Adipocyte (in vitro differentiated cells): ENCODE data around the gene AGO3.
A peak's percentile ranks its signal among the peaks of the same experiment; 100 is the strongest.
"Not testable (repeated sequence)": the region's sequence is repeated elsewhere in the genome, so short reads cannot be mapped to it uniquely, and the experiment has no call there.

Experiments
- DNase-seq: peaks from one replicate; pipeline ENCODE4 v3.0.0-alpha.2; 2015; ENCODE audit warnings: low read depth
- H3K27me3 ChIP-seq: replicated peaks from 2 replicates; pipeline ENCODE4 v1.7.0; 2013; ENCODE audit warnings: mild to moderate bottlenecking, low read length, moderate library complexity; ENCODE audit not compliant: control insufficient read depth, insufficient read depth
- H3K36me3 ChIP-seq: 2 replicates; pipeline ENCODE4 v1.7.0; 2013; ENCODE audit warnings: low read length, mild to moderate bottlenecking, moderate library complexity; ENCODE audit not compliant: control insufficient read depth, insufficient read depth, severe bottlenecking
- H3K4me1 ChIP-seq: 2 replicates; pipeline ENCODE4 v1.7.0; 2013; ENCODE audit warnings: mild to moderate bottlenecking, low read length, moderate library complexity; ENCODE audit not compliant: control insufficient read depth, insufficient read depth
- H3K4me3 ChIP-seq: 2 replicates; pipeline ENCODE4 v1.7.0; 2013; ENCODE audit warnings: mild to moderate bottlenecking, low read length, moderate library complexity
- H3K9ac ChIP-seq: 2 replicates; pipeline ENCODE4 v1.7.0; 2013; ENCODE audit warnings: mild to moderate bottlenecking, low read length, moderate library complexity
- H3K9me3 ChIP-seq: 2 replicates; pipeline ENCODE4 v1.7.0; 2013; ENCODE audit warnings: mild to moderate bottlenecking, low read length, moderate library complexity; ENCODE audit not compliant: control insufficient read depth

Gene AGO3

DNA sequence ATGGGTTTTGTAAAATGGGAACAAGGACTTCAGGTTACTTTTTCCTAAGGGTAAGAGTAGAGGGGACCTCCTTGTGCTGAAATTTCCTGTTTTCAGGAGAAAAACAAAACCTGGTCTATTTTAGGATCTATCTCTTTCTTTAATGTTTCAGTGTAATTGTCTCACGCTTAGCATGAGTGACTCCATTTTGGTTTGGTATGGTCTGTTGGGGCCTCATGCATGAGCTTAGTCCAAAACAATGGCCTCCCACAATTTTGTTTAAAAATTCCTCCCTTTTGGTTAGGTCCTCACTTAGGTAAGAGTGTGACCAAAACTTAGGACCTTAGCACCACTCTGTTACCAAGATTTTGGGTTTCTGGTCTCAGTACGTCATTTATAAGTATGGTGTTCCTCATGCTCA lies 85.8 kb downstream of the AGO3 start:
- Histone ChIP-seq H3K27me3 (no peaks in the 10 kb centered on the region), H3K9me3 (no peaks in the 10 kb centered on the region), H3K9ac (no peak overlapping the region), H3K36me3 (peaks cover 57% of the 10 kb centered on the region), H3K4me1 (no peaks in the 10 kb centered on the region), H3K4me3 (no peak overlapping the region)
- no peak for DNase-seq

DNA sequence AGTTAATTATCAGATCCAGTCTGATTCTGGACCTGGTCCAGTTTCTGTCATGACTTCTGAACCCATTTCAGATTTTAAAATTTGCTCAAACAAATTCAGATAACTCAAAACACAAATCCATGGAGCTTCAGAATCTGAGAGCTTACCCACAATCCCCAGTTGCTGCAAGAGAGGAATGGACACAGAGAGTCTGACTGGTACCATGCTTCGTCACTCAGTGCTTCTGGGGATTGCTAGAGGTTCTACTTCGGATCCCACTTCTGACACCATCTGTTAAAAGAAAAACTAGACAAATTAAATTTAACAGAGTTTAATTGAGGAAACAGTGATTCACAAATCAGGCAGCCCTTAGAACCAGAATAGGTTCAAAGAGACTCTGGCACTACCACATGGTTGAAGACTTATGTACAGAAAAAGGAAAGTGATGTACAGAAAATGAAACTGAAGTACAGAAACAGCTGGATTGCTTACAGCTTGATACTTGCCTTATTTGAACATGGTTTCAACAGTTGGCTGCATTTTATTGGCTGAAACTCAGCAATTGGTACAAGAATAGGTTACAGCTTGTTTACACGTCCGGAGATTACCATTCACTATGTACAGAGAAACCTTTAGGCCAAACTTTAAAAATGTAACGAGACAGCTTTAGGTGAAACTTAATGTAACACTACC lies 92.3 kb downstream of the AGO3 start:
- H3K36me3 ChIP-seq, result peaks cover 44% of the 10 kb centered on the region
- no peak overlapping the region for H3K4me3 ChIP-seq
- no peak for DNase-seq
- no peaks in the 10 kb centered on the region for H3K4me1 ChIP-seq
- H3K9me3 ChIP-seq, result no peaks in the 10 kb centered on the region
- no peaks in the 10 kb centered on the region for H3K27me3 ChIP-seq
- H3K9ac ChIP-seq, result no peak overlapping the region

- H3K9ac ChIP-seq, DNase-seq, H3K4me3 ChIP-seq, H3K4me1 ChIP-seq, H3K9me3 ChIP-seq, H3K27me3 ChIP-seq: not testable (repeated sequence)
- peaks cover 45% of the 10 kb centered on the region for H3K36me3 ChIP-seq
Observed at GRCh38 chr1:36024024-36024423, 93.1 kb downstream of the AGO3 start.

GRCh38 chr1:36024847-36025246 lies 93.9 kb downstream of the AGO3 start:
- peaks cover 6% of the 10 kb centered on the region for H3K9me3 ChIP-seq
- H3K27me3 ChIP-seq, result no peaks in the 10 kb centered on the region
- H3K4me3 ChIP-seq, result no peak overlapping the region
- DNase-seq, result peak; percentile 28
- no peak overlapping the region for H3K9ac ChIP-seq
- H3K36me3 ChIP-seq, result peaks cover 41% of the 10 kb centered on the region
- no peaks in the 10 kb centered on the region for H3K4me1 ChIP-seq

GRCh38 chr1:36027766-36028165 lies 96.9 kb downstream of the AGO3 start:
- Histone ChIP-seq H3K36me3 (peaks cover 63% of the 10 kb centered on the region), H3K4me3 (no peak overlapping the region), H3K4me1 (no peaks in the 10 kb centered on the region), H3K27me3 (no peaks in the 10 kb centered on the region), H3K9ac (no peak overlapping the region), H3K9me3 (peaks cover 6% of the 10 kb centered on the region)
- no peak for DNase-seq

DNA sequence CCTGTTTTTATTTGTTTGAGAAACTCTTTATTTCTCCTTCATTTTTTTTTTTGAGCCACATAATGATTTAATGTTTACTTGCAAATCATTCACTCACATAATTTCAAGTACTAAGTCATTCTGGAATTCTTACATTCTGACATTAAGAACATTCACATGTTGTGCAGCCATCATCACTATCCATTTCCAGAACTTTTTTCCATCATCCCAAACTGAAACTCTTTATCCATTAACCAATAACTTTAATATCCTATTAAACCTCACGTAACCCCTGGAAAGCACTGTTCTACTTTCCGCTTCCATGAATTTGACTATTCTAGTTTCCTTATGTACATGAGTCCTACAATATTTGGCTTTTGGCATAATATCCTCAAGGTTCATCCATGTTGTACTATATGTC lies 100.5 kb downstream of the AGO3 start:
- Histone ChIP-seq H3K4me1 (peaks cover 13% of the 10 kb centered on the region), H3K9ac (no peak overlapping the region), H3K36me3 (peaks cover 48% of the 10 kb centered on the region), H3K27me3 (no peaks in the 10 kb centered on the region), H3K4me3 (no peak overlapping the region), H3K9me3 (peaks cover 6% of the 10 kb centered on the region)
- DNase-seq, result no peak

- DNase-seq, result peak; percentile 20
- H3K9me3 ChIP-seq, result no peaks in the 10 kb centered on the region
- H3K4me1 ChIP-seq, result peaks cover 13% of the 10 kb centered on the region
- peaks cover 34% of the 10 kb centered on the region for H3K36me3 ChIP-seq
- peak overlapping the region; percentile 17 for H3K9ac ChIP-seq
- H3K4me3 ChIP-seq, result no peak overlapping the region
- no peaks in the 10 kb centered on the region for H3K27me3 ChIP-seq
Observed at GRCh38 chr1:36034692-36035091, 103.8 kb downstream of the AGO3 start.

DNA sequence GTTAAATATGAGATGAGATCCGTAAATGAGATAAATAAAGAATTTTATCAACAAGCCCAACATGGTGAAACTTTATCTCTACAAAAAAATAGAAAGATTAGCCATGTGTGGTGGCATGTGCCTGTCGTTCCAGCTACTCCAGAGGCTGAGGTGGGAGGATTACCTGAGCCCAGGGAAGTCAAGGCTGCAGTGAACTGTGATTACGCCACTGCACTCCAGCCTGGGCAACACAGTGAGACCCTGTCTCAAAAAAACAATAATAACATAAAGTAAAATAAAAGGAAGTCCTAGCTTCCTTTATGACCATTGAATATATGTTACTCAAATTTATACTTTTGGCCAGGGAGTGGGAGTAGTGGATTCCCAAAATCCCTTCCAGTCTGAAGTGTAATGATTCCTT lies 104.2 kb downstream of the AGO3 start:
- H3K27me3 ChIP-seq, result no peaks in the 10 kb centered on the region
- H3K9ac ChIP-seq, result no peak overlapping the region
- peaks cover 13% of the 10 kb centered on the region for H3K4me1 ChIP-seq
- H3K36me3 ChIP-seq, result peaks cover 34% of the 10 kb centered on the region
- no peak overlapping the region for H3K4me3 ChIP-seq
- no peak for DNase-seq
- H3K9me3 ChIP-seq, result no peaks in the 10 kb centered on the region

- Histone ChIP-seq H3K9ac (no peak overlapping the region), H3K27me3 (no peaks in the 10 kb centered on the region), H3K4me1 (peaks cover 2% of the 10 kb centered on the region), H3K9me3 (no peaks in the 10 kb centered on the region), H3K4me3 (no peak overlapping the region), H3K36me3 (peaks cover 56% of the 10 kb centered on the region)
- no peak for DNase-seq
Observed at GRCh38 chr1:36040238-36040637, 109.3 kb downstream of the AGO3 start.

- Histone ChIP-seq H3K9me3 (no peaks in the 10 kb centered on the region), H3K27me3 (no peaks in the 10 kb centered on the region), H3K4me1 (no peaks in the 10 kb centered on the region), H3K4me3 (no peak overlapping the region), H3K36me3 (peaks cover 39% of the 10 kb centered on the region), H3K9ac (no peak overlapping the region)
- no peak for DNase-seq
Observed at GRCh38 chr1:36051821-36052220, 120.9 kb downstream of the AGO3 start.

DNA sequence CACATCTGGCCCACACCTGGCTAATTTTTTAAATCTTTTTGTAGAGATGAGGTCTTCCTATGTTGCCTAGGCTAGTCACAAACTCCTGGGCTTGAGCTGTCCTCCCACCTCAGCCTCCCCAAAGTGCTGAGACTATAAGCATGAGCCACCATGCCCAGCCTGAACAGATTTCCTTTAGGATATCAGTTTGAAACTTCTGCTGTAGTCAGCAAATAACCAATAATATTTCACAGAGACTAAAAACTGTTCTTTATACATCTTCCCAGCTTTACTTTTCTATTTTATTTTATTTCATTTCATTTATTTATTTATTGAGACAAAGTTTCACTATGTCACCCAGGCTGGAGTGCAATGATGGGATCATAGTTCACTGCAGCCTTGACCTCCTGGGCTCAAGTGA lies 123.1 kb downstream of the AGO3 start:
- Histone ChIP-seq H3K4me3 (no peak overlapping the region), H3K36me3 (peaks cover 19% of the 10 kb centered on the region), H3K9me3 (no peaks in the 10 kb centered on the region), H3K9ac (no peak overlapping the region), H3K4me1 (no peaks in the 10 kb centered on the region), H3K27me3 (no peaks in the 10 kb centered on the region)
- no peak for DNase-seq

- DNase-seq, result no peak
- H3K4me1 ChIP-seq, result no peaks in the 10 kb centered on the region
- no peaks in the 10 kb centered on the region for H3K9me3 ChIP-seq
- H3K4me3 ChIP-seq, result no peak overlapping the region
- no peak overlapping the region for H3K9ac ChIP-seq
- H3K36me3 ChIP-seq, result peaks cover 21% of the 10 kb centered on the region
- H3K27me3 ChIP-seq, result no peaks in the 10 kb centered on the region
Observed at GRCh38 chr1:36055706-36056105, 124.8 kb downstream of the AGO3 start.
